ENCODE measurements around the gene PLXNA2.

The PLXNA2 gene

DNA sequence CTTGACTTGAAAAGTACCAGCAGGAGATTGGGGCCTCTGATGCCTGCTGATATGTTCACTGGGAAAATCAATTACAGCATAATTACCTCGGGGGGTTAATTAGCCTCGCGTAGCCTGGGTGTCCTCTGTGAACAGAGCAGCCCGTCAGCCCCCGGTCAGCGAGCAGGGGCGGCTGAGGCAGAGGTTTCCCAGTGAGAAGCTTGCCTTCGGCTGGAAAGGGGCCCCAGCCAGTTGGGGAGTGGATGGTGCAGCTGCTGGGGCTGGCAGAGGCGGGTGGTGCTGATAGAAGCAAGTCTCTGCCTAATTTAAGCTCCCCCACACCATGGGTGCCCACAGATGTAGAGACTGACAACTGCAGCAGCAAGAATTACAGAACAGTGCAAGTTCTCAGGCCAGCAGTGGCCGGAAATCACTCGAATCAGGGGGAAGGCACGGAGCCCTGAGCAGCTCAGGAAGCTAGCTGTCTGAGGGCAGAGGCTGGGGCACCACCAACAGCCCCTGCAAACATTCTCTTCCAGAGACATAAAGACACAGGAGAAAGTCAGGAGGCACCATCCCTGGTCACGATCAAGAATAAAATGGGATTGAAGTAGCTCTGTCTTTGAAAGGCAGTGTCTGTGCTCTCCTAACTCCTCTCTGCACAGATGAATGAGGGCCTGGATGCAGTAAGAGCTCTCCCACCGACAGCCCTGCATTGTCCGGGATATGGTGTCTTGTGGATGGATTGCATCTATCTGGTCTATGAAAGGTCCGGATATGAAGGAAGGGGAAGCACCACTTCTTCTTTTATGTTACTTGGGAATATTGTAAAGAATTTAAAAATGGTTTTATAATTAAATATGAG, 166.7 kb downstream of the PLXNA2 start:
- TF ChIP-seq, protein P1, sequence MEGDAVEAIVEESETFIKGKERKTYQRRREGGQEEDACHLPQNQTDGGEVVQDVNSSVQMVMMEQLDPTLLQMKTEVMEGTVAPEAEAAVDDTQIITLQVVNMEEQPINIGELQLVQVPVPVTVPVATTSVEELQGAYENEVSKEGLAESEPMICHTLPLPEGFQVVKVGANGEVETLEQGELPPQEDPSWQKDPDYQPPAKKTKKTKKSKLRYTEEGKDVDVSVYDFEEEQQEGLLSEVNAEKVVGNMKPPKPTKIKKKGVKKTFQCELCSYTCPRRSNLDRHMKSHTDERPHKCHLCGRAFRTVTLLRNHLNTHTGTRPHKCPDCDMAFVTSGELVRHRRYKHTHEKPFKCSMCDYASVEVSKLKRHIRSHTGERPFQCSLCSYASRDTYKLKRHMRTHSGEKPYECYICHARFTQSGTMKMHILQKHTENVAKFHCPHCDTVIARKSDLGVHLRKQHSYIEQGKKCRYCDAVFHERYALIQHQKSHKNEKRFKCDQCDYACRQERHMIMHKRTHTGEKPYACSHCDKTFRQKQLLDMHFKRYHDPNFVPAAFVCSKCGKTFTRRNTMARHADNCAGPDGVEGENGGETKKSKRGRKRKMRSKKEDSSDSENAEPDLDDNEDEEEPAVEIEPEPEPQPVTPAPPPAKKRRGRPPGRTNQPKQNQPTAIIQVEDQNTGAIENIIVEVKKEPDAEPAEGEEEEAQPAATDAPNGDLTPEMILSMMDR (IDR thresholded peaks at IDR 0.05; ENCODE audit: unreplicated experiment in 3 of 3) = no peak
- Mint-ChIP-seq H3K4me3 (peak overlapping the region in 1 of 3 experiments; percentile 9), H3K27me3 (ENCODE audit: low read depth) (peaks cover 10% of the 10 kb centered on the region), H3K4me1 (peaks cover 56% of the 10 kb centered on the region), H3K27ac (peak overlapping the region in 2 of 3 experiments; percentile 48 to 63), H3K36me3 (ENCODE audit: low read depth) (peaks cover 55% of the 10 kb centered on the region), H3K9me3 (no peaks in the 10 kb centered on the region)

DNA sequence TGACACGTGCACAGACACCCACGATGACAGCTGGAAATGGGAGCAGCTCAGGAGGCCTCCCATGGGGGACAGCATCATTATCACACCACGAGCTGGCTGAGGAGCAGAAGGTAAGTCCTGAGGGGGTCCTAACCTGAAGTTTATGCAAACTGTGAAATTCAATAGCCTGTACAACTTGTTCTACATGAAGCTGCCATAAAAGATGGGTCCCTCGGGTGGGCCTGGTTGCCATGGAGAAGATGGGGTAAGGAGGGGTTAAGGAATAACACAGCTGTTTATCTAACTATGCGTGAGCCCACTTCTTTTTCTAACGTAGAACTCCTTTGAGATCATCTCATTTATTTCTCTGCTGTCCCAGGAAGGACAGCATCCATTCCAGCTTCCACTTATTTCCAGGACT, 169.8 kb downstream of the PLXNA2 start:
- Mint-ChIP-seq H3K9me3 (no peaks in the 10 kb centered on the region), H3K4me1 (peaks cover 35% of the 10 kb centered on the region), H3K4me3 (no peak overlapping the region), H3K36me3 (ENCODE audit: low read depth) (peaks cover 61% of the 10 kb centered on the region), H3K27ac (no peak overlapping the region), H3K27me3 (ENCODE audit: low read depth) (peaks cover 4% of the 10 kb centered on the region)
- TF ChIP-seq, protein P1 (IDR thresholded peaks at IDR 0.05; ENCODE audit: unreplicated experiment in 3 of 3) = no peak

DNA sequence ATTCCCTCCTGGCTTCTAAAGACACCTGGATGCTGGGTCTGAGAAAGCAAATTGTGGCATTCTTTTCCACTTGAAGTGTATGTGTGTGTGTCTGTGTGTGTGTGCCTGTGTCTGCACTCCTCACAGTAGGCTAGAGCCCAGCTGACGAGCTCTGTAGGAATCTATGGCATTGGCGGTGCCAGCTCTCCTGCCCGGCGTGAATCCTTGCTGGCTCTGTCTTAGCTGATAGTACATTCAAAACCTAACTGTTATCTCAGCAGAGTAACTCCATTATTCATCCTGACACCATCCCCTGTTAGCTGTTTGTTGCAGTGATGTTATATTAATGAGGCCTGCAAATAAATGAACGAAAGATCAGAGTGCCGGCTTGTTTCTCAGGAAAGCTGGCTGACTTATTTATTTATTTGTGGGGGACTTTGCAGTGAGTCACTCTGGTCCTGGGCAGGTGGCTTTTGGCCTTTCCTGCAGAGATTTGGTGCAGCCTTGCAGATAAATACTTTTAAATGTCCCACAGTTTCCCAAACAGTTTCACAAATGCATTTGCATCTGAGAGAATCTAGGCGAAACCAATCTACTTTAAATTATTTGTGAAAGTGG, 172.7 kb downstream of the PLXNA2 start:
- no peak overlapping the region for H3K4me3 Mint-ChIP-seq
- H3K9me3 Mint-ChIP-seq = no peaks in the 10 kb centered on the region
- H3K27me3 Mint-ChIP-seq (ENCODE audit: low read depth) = no peaks in the 10 kb centered on the region
- peaks cover 12% of the 10 kb centered on the region for H3K4me1 Mint-ChIP-seq
- TF ChIP-seq, protein P1 (IDR thresholded peaks at IDR 0.05; ENCODE audit: unreplicated experiment in 3 of 3) = no peak
- H3K27ac Mint-ChIP-seq = no peak overlapping the region
- peaks cover 47% of the 10 kb centered on the region for H3K36me3 Mint-ChIP-seq (ENCODE audit: low read depth)

DNA sequence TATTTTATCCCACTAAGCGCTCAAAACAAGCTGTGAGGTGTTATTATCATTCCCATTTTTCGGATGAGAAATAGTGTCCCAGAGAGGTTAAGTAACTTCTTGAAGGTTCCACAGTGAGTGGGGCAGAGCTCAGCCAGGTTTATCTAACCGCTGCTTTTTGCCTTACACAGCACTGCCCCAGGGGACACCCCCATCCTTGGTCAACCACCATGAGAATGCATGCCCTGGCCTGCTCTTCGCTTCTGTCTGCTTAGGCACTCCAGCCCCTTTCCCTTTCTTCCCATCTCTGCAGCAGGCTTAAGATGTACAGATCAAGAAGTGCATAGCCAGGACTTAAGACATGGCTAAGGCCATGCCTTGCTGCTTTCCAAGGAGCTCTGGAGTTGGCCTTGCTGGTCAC, 174.3 kb downstream of the PLXNA2 start:
- peaks cover 52% of the 10 kb centered on the region for H3K36me3 Mint-ChIP-seq (ENCODE audit: low read depth)
- H3K27me3 Mint-ChIP-seq (ENCODE audit: low read depth) = peaks cover 5% of the 10 kb centered on the region
- H3K27ac Mint-ChIP-seq = no peak overlapping the region
- peaks cover 4% of the 10 kb centered on the region for H3K4me1 Mint-ChIP-seq
- TF ChIP-seq, protein P1 (IDR thresholded peaks at IDR 0.05; ENCODE audit: unreplicated experiment in 3 of 3) = no peak
- no peak overlapping the region for H3K4me3 Mint-ChIP-seq
- no peaks in the 10 kb centered on the region for H3K9me3 Mint-ChIP-seq

DNA sequence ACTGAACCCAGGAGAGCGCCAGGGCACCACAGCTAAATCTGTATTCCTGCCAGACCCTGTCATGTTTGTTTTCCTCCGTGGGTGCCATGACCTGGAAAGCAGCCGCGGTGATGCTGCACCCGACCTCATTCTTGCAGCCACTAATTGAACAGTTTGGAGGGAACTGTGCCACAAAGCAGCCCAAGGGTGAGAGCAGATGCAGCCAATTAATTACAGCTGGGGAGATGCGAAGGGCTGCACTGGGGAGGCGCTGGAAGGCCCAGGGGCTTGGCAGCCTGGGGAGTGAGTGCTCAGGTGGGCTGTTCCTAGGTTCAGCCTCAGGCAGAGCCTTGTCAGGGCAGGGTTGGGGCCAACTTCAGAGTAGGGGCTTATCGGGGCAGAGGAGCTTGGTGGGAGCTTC, 174.9 kb downstream of the PLXNA2 start:
- H3K27me3 Mint-ChIP-seq (ENCODE audit: low read depth) = peaks cover 5% of the 10 kb centered on the region
- peaks cover 4% of the 10 kb centered on the region for H3K4me1 Mint-ChIP-seq
- H3K9me3 Mint-ChIP-seq = no peaks in the 10 kb centered on the region
- H3K4me3 Mint-ChIP-seq = no peak overlapping the region
- H3K27ac Mint-ChIP-seq = no peak overlapping the region
- TF ChIP-seq, protein P1 (IDR thresholded peaks at IDR 0.05; ENCODE audit: unreplicated experiment in 3 of 3) = no peak
- H3K36me3 Mint-ChIP-seq (ENCODE audit: low read depth) = peaks cover 47% of the 10 kb centered on the region

Measured in nephron (organoid).